ENCODE results near the gene NFIC. TPM values are rescaled to one million over a fixed set of nuclear protein-coding genes. Genes with fewer than 3 reads are reported as not detected.

NFIC gene
- polyA plus RNA-seq, 1 donor, result 20.0 TPM

DNA sequence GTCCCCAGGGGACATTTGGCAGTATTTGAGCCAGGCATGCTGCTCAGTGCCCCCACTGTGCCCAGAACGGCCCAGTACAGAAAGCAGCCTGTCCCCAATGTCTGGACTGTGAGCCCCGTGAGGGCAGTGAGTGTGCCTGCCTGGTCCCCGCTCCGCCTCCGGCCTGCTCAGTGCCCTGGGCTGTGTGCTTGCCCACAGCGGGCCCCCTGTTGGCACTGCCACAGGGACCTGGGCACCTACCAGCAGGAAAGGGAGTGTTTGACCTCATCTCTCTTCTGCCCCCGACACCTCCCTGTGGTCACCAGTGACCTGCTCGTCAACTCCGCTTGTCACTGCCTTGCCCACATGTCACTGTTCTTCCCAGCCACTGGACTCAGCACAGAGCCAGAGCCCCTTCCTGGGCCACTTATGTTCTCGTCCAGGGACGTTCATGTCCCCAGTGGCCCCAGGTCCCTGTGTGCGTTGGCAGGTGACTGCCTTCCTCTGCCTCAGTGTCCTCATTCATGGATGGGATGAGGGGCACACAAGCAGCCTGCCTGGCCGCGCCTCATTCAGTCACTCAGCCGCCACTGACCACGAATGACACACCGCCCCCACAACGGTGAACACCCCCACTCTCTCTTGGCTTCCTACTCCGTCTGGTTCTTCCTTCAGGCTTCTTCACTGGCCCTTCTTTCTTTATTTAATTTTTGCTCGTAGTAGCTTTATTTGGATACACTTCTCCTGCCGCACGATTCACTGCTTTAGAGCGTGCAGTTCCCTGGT lies 142.6 kb downstream of the NFIC start:
- DNase-seq, result no peak

DNA sequence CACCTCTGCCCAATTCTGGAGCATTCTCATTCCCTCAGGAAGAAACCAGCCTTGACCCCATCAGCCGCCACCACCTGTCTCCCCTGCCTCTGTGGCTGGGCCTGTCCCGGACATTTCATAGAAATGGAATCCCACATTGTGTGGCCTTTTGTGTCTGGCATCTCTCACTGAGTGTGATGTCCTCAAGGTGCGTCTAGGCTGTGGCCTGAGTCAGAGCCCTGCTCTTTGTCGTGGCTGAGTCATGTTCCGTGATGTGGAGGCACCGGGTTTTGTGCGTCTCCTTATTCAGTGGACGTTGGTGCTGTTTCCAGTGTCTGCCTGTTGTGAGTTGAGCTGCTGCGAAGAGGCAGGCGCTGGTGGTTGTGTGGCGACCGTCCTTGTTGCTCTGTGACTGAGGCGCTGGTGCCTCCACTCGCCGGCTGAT lies 143.2 kb downstream of the NFIC start:
- no peak for DNase-seq

- DNase-seq, result no peak
Observed at GRCh38 chr19:3510727-3511126, 144.3 kb downstream of the NFIC start.

- DNase-seq, result no peak
Observed at GRCh38 chr19:3511506-3512251, 145.3 kb downstream of the NFIC start.

- no peak for DNase-seq
Observed at GRCh38 chr19:3512562-3513228, 146.3 kb downstream of the NFIC start.

DNA sequence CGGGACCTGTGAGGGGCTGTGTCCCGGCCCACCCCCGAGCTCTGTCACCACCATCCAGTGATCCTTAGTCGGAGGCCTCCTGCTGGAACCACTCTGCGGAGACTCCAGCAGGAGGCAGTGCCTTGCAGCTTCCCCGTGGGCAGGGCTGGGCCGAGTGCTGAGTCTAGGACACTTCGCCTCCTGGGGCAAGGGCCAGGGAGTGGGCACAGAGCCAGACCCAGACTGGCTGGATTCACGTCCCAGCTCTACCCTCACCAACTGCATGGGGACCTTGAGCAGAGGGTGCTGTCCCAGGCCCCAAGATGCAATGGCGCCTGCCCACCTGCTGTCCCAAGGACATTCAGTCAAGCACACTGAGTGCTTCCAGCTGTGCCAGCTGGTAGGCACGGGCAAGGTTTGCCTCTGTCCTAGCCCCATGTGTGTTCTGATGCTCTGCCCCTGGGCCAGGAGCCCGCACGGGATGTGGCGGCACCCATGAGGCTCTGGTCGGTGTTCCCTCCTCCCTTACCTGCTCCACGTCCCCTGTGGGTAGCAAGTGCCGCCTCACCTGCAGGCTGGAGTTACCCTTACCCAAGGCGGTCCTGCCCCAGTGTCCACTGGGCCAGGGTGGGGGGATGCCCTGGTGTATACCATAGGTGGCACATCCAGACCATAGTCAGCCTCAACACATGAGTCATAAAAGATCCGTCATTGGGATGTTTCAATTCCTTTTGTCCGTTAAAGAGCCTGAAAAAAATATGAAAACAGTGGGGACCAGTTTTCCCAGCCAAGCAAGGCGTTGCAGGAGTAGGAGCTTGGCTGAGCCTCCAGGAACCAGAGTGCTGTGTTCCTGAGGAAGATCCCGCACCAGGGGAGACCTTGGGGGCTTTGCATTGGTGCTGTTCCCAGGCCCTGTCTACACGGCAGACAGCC lies 147.1 kb downstream of the NFIC start:
- DNase-seq, result no peak

DNA sequence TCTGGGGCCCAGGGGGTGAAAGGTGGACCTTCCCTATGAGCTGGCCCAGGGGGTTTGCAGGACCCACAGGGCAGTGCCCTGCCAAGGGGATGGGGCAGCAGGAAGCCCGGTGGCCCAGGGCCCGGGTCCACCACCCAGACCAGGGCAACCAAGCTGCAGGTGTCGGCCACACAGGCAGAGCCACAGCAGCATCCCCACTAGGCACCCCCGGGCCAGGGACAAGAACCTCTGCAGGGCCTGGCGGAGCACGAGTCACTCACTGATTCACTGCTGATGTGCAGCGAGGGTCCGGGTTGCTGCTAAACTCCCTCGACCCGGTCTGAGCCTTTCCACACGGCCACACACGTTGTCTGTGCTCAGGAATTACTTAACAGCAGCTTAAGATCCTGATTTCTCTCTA lies 148.5 kb downstream of the NFIC start:
- DNase-seq, result no peak

DNA sequence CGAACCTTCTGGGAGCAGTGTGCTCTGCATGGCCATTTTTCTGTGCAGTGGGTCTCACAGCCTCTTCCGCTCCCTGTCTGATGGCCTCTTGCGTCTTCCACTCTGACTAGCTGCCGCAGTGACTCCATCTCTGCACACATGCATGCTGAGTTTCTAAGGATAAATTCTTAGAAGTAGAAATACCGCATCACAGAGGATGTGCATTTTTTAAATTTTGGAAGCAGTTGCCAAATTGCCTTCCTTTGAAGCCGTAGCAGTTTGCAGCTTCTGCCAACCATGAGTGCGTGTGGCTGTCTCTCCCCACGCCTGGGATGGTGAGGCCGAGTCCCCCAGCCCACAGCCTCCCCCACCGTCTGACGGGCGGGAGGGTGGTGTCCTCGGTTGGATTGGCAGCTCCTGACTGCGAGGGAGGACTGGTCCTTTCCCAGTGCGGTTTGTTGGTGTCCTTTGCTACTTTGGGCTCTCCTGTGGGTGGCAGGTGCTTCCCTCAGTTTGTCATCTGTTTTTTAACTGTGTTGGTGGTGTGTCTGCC lies 149.6 kb downstream of the NFIC start:
- no peak for DNase-seq

DNA sequence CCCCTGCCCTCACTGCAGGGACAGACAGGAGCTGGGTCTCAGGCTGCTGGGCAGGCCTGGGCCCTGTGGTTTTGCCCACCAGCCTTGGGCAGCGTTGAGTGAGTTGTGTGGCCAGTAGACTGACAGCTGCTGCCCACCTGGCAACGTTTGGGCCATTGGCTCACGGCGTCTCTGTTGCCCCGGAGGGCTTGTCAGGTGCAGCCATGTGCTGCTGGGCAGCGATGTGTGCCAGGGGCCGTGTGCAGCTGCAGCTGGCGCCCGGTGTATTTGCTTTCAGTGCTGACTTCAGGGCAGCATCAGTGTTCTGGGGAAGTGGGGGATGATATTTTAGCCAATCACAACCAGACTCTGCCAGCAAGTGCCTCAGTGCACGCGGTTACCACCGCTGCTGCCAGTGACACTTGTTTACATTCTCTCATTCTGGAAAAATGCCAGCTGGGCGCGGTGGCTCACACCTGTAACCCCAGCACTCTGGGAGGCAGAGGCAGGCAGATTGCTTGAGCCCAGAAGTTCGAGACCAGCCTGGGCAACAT lies 150.4 kb downstream of the NFIC start:
- DNase-seq, result no peak

DNA sequence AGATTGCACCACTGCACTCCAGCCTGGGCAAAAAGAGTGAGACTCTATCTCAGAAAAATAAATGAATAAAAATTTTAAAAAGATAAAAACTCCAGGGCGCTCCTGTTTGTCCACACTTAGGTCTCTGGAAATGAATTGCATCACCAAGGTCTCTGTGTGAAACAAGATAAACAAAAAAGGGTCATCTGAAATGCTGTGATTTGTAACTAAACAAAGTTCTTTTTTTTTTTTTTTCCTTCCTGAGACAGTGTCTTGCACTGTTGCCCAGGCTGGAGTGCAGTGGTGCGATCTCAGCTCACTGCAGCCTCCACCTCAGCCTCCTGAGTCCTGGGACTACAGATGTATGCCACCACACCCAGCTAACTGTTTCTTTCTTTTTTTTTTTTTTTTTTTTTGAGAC lies 151.3 kb downstream of the NFIC start:
- no peak for DNase-seq

DNA sequence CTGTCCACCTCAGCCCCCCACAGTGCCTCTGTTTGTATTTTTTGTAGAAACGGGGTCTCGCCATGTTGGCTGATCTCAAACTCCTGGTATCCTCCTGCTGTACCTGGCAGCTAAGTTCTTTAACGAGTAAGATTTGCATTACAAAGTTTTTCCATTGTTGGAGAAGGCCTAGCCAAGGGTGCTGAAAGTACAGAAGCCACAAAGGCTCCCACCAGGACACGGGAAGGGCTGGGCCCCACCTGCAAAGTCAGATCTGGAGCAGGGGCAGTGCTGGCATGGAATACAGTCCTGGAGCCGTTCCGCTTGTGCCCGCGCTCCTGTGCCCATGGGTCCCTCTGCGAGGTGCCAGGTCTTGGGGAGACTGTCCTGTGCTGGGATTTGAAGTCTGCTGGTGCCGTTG lies 151.9 kb downstream of the NFIC start:
- no peak for DNase-seq

GRCh38 chr19:3518659-3519058 lies 152.3 kb downstream of the NFIC start:
- no peak for DNase-seq

Other genes with a start within 250 kb of the NFIC start
- 0.65 TPM for gene GNA15, start 230.6 kb upstream of the NFIC start, polyA plus RNA-seq (ENCODE audit: insufficient read length)
- 0.12 TPM for gene S1PR4, start 187.8 kb upstream of the NFIC start, polyA plus RNA-seq (ENCODE audit: insufficient read length)
- 38.7 TPM for gene NCLN, start 180.7 kb upstream of the NFIC start, polyA plus RNA-seq (ENCODE audit: insufficient read length)
- gene CELF5, start 141.9 kb upstream of the NFIC start, polyA plus RNA-seq (ENCODE audit: insufficient read length), result 0.96 TPM
- 446 TPM for gene SMIM24, start 113.9 kb downstream of the NFIC start, polyA plus RNA-seq (ENCODE audit: insufficient read length)
- not detected for gene SMIM44, start 116.9 kb downstream of the NFIC start, polyA plus RNA-seq (ENCODE audit: insufficient read length)
- gene DOHH, start 134.1 kb downstream of the NFIC start, polyA plus RNA-seq (ENCODE audit: insufficient read length), result 5.2 TPM
- 46.7 TPM for gene FZR1, start 139.7 kb downstream of the NFIC start, polyA plus RNA-seq (ENCODE audit: insufficient read length)
- 5.1 TPM for gene TEKTIP1, start 172.6 kb downstream of the NFIC start, polyA plus RNA-seq (ENCODE audit: insufficient read length)
- gene MFSD12, start 191.0 kb downstream of the NFIC start, polyA plus RNA-seq (ENCODE audit: insufficient read length), result 55.8 TPM
- 76.6 TPM for gene HMG20B, start 206.4 kb downstream of the NFIC start, polyA plus RNA-seq (ENCODE audit: insufficient read length)
- 1.9 TPM for gene GIPC3, start 218.9 kb downstream of the NFIC start, polyA plus RNA-seq (ENCODE audit: insufficient read length)
- gene TBXA2R, start 240.3 kb downstream of the NFIC start, polyA plus RNA-seq (ENCODE audit: insufficient read length), result 2.2 TPM